Fibroblast of lung (primary cell): ENCODE measurements around the gene CLIC4.

Source experiments
- CTCF ChIP-seq, 2 donors: IDR thresholded peaks in 1 of 2; conservative IDR thresholded peaks in 1 of 2; 1 replicate in 1 of 2; 2 replicates in 1 of 2; pipeline ENCODE4 v1.5.1; 2011 to 2012; ENCODE audit warnings: low read length in 2 of 2, control low read depth in 1 of 2, inconsistent platforms in 1 of 2, low read depth in 1 of 2, mild to moderate bottlenecking in 1 of 2
- EZH2 ChIP-seq: IDR thresholded peaks from 2 replicates; pipeline ENCODE4 v1.5.1; 2012; ENCODE audit warnings: low read length, control low read depth, mild to moderate bottlenecking; ENCODE audit errors: missing control alignments

GRCh38 chr1:24724345-24725208, 20.7 kb upstream of the CLIC4 start:
- TF ChIP-seq CTCF (conservative IDR thresholded peaks at IDR 0.05 in 1 of 2, IDR thresholded peaks at IDR 0.05 in 1 of 2; ENCODE audit: low read depth in 1 of 2, low read length in 2 of 2) (no peak), EZH2 (no peak)
